CD14-positive monocyte (primary cell): ENCODE measurements around the gene LPIN1. TPM values are rescaled to one million over a fixed set of nuclear protein-coding genes. Genes with fewer than 3 reads are reported as not detected.
A peak's percentile ranks its signal among the peaks of the same experiment; 100 is the strongest.

Experiments used
- DNase-seq, 3 donors: peaks; one replicate each; pipeline ENCODE4 v3.0.0-alpha.2; 2011 to 2022
- H2AFZ ChIP-seq: 2 replicates; pipeline ENCODE4 v1.6.0; 2012; ENCODE audit warnings: mild to moderate bottlenecking, low read depth, low read length, inconsistent platforms; ENCODE audit not compliant: insufficient read depth, poor library complexity, severe bottlenecking
- H3K27ac ChIP-seq, 2 donors: 1 replicate in 1 of 2; 2 replicates in 1 of 2; pipeline ENCODE4 v1.5.1; 2012 to 2013; ENCODE audit warnings: low read length in 2 of 2, control low read depth in 1 of 2, inconsistent platforms in 1 of 2, low read depth in 1 of 2, mild to moderate bottlenecking in 1 of 2
- H3K27me3 ChIP-seq, 2 donors: one replicate each; pipeline versions ENCODE4 v1.6.0 to v1.6.1; 2011 to 2013; ENCODE audit warnings: low read length in 2 of 2; ENCODE audit not compliant: control insufficient read depth in 2 of 2, insufficient read depth in 2 of 2
- H3K36me3 ChIP-seq, 2 donors: replicated peaks in 1 of 2; 1 replicate in 1 of 2; 2 replicates in 1 of 2; pipeline versions ENCODE4 v1.5.1 to v1.6.1; 2012 to 2013; ENCODE audit warnings: low read length in 2 of 2, control low read depth in 1 of 2, inconsistent platforms in 1 of 2, mild to moderate bottlenecking in 1 of 2; ENCODE audit not compliant: insufficient read depth in 2 of 2, control insufficient read depth in 1 of 2
- H3K4me1 ChIP-seq, 2 donors: 1 replicate in 1 of 2; 2 replicates in 1 of 2; pipeline versions ENCODE4 v1.5.1 to v1.6.1; 2012 to 2013; ENCODE audit warnings: low read length in 2 of 2, control low read depth in 1 of 2, inconsistent platforms in 1 of 2, mild to moderate bottlenecking in 1 of 2, moderate library complexity in 1 of 2; ENCODE audit not compliant: insufficient read depth in 2 of 2, control insufficient read depth in 1 of 2
- H3K4me2 ChIP-seq: replicated peaks from 2 replicates; pipeline ENCODE3; 2012; ENCODE audit warnings: low read length, moderate library complexity, mild to moderate bottlenecking; ENCODE audit not compliant: poor library complexity, severe bottlenecking; ENCODE audit errors: extremely low read depth
- H3K4me3 ChIP-seq, 3 experiments: fragments of 200-600 bp in 1 of 3; sonication (generic) in 1 of 3; replicated peaks in 1 of 3; 1 replicate in 2 of 3; 2 replicates in 1 of 3; pipeline ENCODE4 v1.5.1; 2011 to 2013; ENCODE audit warnings: low read length in 3 of 3, mild to moderate bottlenecking in 3 of 3, control low read depth in 2 of 3, low read depth in 2 of 3, inconsistent platforms in 1 of 3, moderate library complexity in 1 of 3
- H3K79me2 ChIP-seq: 2 replicates; pipeline ENCODE4 v1.6.0; 2012; ENCODE audit warnings: mild to moderate bottlenecking, control low read depth, inconsistent platforms, low read length, moderate library complexity; ENCODE audit not compliant: insufficient read depth
- H3K9ac ChIP-seq: 2 replicates; pipeline ENCODE4 v1.6.0; 2017; ENCODE audit warnings: low read length, mild to moderate bottlenecking; ENCODE audit not compliant: insufficient read depth, poor library complexity, severe bottlenecking
- H3K9me3 ChIP-seq, 2 donors: replicated peaks in 1 of 2; 1 replicate in 1 of 2; 2 replicates in 1 of 2; pipeline versions ENCODE4 v1.5.1 to v1.6.1; 2012 to 2013; ENCODE audit warnings: low read length in 2 of 2, control low read depth in 1 of 2; ENCODE audit not compliant: control insufficient read depth in 1 of 2, insufficient read depth in 1 of 2
- H4K20me1 ChIP-seq: 2 replicates; pipeline ENCODE4 v1.6.0; 2012; ENCODE audit warnings: mild to moderate bottlenecking, low read length, control low read depth, moderate library complexity; ENCODE audit not compliant: insufficient read depth
- H3K27ac Mint-ChIP-seq, 7 donors: one replicate each; pipeline ENCODE4 v1.8.0; 2020; ENCODE audit warnings: mild to moderate bottlenecking in 7 of 7, mixed read lengths in 7 of 7, moderate library complexity in 6 of 7, inconsistent platforms in 2 of 7
- H3K27me3 Mint-ChIP-seq, 3 donors: one replicate each; pipeline ENCODE4 v1.8.0; 2021 to 2022; ENCODE audit warnings: low read depth in 3 of 3, mild to moderate bottlenecking in 3 of 3, mixed read lengths in 3 of 3, moderate library complexity in 3 of 3, inconsistent platforms in 1 of 3
- H3K36me3 Mint-ChIP-seq, 2 donors: one replicate each; pipeline ENCODE4 v1.8.0; 2020; ENCODE audit warnings: mixed read lengths in 2 of 2, inconsistent platforms in 1 of 2, mild to moderate bottlenecking in 1 of 2
- H3K4me1 Mint-ChIP-seq: one replicate; pipeline ENCODE4 v1.8.0; 2020; ENCODE audit warnings: mild to moderate bottlenecking, mixed read lengths
- H3K4me3 Mint-ChIP-seq, 2 donors: one replicate each; pipeline ENCODE4 v1.8.0; 2020; ENCODE audit warnings: mild to moderate bottlenecking in 2 of 2, mixed read lengths in 2 of 2, moderate library complexity in 1 of 2
- H3K9me3 Mint-ChIP-seq, 7 donors: one replicate each; pipeline ENCODE4 v1.8.0; 2020 to 2022; ENCODE audit warnings: mixed read lengths in 7 of 7, mild to moderate bottlenecking in 6 of 7, moderate library complexity in 6 of 7, inconsistent platforms in 2 of 7
- WGBS: methylation state at CpG from one replicate; pipeline ENCODE4 v1.1.5; 2013; ENCODE audit warnings: missing lambda C conversion rate; ENCODE audit not compliant: insufficient coverage; 5-methylcytosine and 5-hydroxymethylcytosine counted together
- intact Hi-C, 2 donors: fragments of 100-400 bp; cut with micrococcal nuclease; formaldehyde crosslinking; loops; one replicate each; pipeline versions ENCODE4 v1.15.0 to v1.15.1; 2023
- polyA plus RNA-seq, 3 donors: library from polyadenylated mRNA; depleted of rRNA in 1 of 3; unstranded in 2 of 3; stranded (reverse) in 1 of 3; fragments of 300-500 nt in 2 of 3; fragments of >200 nt in 1 of 3; fragmentation: Illumina TruSeq in 2 of 3; gene quantifications; 1 replicate in 2 of 3; 2 replicates in 1 of 3; pipeline ENCODE4 v1.2.3, GENCODE V29; 2012 to 2021
- TF ChIP-seq, protein P1 (sequence below): fragments of 200-600 bp; IDR thresholded peaks from one replicate; pipeline ENCODE4 v1.8.0; 2022; ENCODE audit warnings: antibody characterized with exemption, mild to moderate bottlenecking

The LPIN1 gene
- polyA plus RNA-seq, 3 donors: 1.8 to 17.6 (median 2.7) TPM

DNA sequence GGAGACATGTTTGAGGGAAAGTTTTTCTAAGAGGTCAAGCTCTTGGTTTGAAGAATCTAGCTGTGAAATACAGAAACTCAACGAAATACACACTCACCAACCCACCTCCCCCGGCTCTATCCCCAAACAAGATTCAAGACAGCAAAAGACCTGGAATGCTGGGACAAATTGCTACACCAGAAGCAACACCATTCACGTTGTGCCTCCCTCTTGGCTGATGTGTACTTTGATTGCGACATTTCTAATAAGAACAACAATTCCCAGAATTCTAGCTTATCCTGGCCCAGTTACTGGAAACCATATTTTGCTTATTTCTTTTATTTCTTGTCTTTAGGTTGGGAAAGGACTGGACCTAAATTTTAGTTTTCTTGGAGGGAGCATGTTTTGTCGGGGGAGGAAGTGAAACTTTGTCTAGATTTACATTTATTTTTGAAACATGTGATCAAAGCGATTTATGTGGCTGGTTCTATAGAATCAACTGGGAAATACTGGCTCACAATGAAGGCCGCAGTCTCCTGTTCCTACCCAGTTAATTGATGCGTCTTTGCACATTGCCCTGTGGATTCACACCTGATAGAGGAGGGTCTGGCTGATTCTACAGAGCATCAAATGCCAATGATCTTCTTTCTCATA, 29.6 kb upstream of the LPIN1 start:
- DNase-seq: peak in 1 of 3 donors; percentile 28
- no peak overlapping the region for H3K4me3 ChIP-seq
- no peak overlapping the region for H3K4me2 ChIP-seq
- no peaks in the 10 kb centered on the region for H3K36me3 ChIP-seq
- H3K79me2 ChIP-seq: no peaks in the 10 kb centered on the region
- H3K4me3 Mint-ChIP-seq: no peak overlapping the region
- H3K27me3 Mint-ChIP-seq: peaks cover 4 to 5% (median 4%) of the 10 kb centered on the region in 3 donors
- no peaks in the 10 kb centered on the region for H4K20me1 ChIP-seq
- no peak overlapping the region for H2AFZ ChIP-seq
- WGBS: 71% methylated on average over 6 of the region's 8 CpGs
- peak overlapping the region in 1 of 7 donors; percentile 78 for H3K27ac Mint-ChIP-seq
- H3K27me3 ChIP-seq: no peaks in the 10 kb centered on the region
- H3K9me3 ChIP-seq: no peaks in the 10 kb centered on the region
- peaks cover 28% of the 10 kb centered on the region for H3K4me1 Mint-ChIP-seq
- H3K9me3 Mint-ChIP-seq: no peaks in the 10 kb centered on the region
- TF ChIP-seq, protein P1, sequence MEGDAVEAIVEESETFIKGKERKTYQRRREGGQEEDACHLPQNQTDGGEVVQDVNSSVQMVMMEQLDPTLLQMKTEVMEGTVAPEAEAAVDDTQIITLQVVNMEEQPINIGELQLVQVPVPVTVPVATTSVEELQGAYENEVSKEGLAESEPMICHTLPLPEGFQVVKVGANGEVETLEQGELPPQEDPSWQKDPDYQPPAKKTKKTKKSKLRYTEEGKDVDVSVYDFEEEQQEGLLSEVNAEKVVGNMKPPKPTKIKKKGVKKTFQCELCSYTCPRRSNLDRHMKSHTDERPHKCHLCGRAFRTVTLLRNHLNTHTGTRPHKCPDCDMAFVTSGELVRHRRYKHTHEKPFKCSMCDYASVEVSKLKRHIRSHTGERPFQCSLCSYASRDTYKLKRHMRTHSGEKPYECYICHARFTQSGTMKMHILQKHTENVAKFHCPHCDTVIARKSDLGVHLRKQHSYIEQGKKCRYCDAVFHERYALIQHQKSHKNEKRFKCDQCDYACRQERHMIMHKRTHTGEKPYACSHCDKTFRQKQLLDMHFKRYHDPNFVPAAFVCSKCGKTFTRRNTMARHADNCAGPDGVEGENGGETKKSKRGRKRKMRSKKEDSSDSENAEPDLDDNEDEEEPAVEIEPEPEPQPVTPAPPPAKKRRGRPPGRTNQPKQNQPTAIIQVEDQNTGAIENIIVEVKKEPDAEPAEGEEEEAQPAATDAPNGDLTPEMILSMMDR: no peak
- no peak overlapping the region for H3K27ac ChIP-seq
- peaks cover 19 to 22% of the 10 kb centered on the region in 2 donors for H3K4me1 ChIP-seq
- H3K36me3 Mint-ChIP-seq: no peaks in the 10 kb centered on the region
- intact Hi-C loops: no loop called here
- H3K9ac ChIP-seq: no peak overlapping the region

DNA sequence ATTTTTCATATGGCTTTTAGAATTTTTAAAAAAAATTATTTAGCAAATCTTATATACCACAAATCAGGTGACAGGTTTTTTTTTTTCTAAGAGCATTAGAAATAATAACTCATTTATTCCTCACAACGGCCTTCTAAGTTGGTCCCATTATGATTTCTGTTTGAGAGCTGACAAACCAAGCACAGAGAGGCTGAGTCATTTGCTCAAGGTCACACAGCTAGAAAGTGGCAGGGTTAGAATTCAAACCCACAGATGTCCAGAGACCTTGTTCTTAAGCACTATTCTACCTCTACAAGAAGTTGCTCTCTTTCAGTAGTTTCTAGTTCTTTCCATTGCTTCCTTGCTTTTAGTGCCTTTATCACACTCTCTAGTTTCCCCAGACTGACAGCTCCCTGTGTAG, 28.8 kb upstream of the LPIN1 start:
- Mint-ChIP-seq H3K4me1 (peaks cover 22% of the 10 kb centered on the region), H3K36me3 (no peaks in the 10 kb centered on the region), H3K27me3 (peaks cover 4 to 7% (median 4%) of the 10 kb centered on the region in 3 donors), H3K4me3 (no peak overlapping the region), H3K9me3 (no peaks in the 10 kb centered on the region), H3K27ac (no peak overlapping the region)
- no peak for DNase-seq
- Histone ChIP-seq H3K4me2 (no peak overlapping the region), H3K9ac (no peak overlapping the region), H2AFZ (no peak overlapping the region), H3K9me3 (no peaks in the 10 kb centered on the region), H3K79me2 (no peaks in the 10 kb centered on the region), H3K27ac (no peak overlapping the region), H3K36me3 (no peaks in the 10 kb centered on the region), H4K20me1 (no peaks in the 10 kb centered on the region), H3K27me3 (no peaks in the 10 kb centered on the region), H3K4me1 (peaks cover 11 to 14% of the 10 kb centered on the region in 2 donors), H3K4me3 (no peak overlapping the region)
- intact Hi-C loops: no loop called here
- TF ChIP-seq, protein P1: no peak
- 83% methylated on average over 1 of the region's 1 CpG for WGBS
